ENCODE measurements around the gene ZFPL1. TPM values are rescaled to one million over a fixed set of nuclear protein-coding genes. Genes with fewer than 3 reads are reported as not detected.

Gene ZFPL1
- 28.9 and 46.7 TPM in 2 replicates for total RNA-seq

GRCh38 chr11:65083834-65084597 lies at the start of gene ZFPL1, which contains the start of gene CDCA5:
ZFPL1 (plus strand) TSS chr11:65084222; CDS start chr11:65084699, 477 bp downstream.
CDCA5 (minus strand) TSS chr11:65084040; CDS start chr11:65083978, 62 bp downstream.
- H3K4me3 ChIP-seq (ENCODE audit: low read depth, low read length), result peak within 1 kb of the TSS; percentile 83
- TF ChIP-seq CTCF (IDR thresholded peaks at IDR 0.05; ENCODE audit: insufficient read depth, low read depth, low read length), result no peak
- peak; percentile 96 for DNase-seq (ENCODE audit: low read depth)

GRCh38 chr11:65034423-65034822 lies 49.6 kb upstream of the ZFPL1 start:
- no peak overlapping the region for H3K4me3 ChIP-seq (ENCODE audit: low read depth, low read length)

DNA sequence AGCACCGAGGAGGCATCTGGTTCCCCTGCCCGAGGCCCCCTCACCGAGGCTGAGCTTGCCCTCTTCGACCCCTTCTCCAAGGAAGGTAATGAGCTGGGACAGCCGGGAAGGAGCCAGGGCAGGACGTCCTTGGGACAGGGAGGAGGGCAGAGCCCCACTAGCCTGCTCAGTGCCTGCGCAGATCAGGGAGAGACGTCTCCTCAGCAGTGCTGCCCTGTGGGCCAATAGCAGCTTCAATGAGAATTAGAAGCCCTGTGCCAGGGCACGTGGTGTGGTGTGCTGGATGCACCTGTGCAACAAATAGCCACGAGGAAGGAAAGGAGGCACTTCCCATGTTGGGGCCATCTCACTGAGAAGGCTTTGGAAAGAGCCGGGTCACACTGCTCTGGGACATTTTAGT lies 48.4 kb upstream of the ZFPL1 start:
- H3K4me3 ChIP-seq (ENCODE audit: low read depth, low read length), result no peak overlapping the region
- no peak for DNase-seq (ENCODE audit: low read depth)
- TF ChIP-seq CTCF (IDR thresholded peaks at IDR 0.05; ENCODE audit: insufficient read depth, low read depth, low read length), result no peak

More at GRCh38 chr11:65034423-65034822, 49.6 kb upstream of the ZFPL1 start:
- no peak for DNase-seq (ENCODE audit: low read depth)
- no peak for TF ChIP-seq CTCF (IDR thresholded peaks at IDR 0.05; ENCODE audit: insufficient read depth, low read depth, low read length)

DNA sequence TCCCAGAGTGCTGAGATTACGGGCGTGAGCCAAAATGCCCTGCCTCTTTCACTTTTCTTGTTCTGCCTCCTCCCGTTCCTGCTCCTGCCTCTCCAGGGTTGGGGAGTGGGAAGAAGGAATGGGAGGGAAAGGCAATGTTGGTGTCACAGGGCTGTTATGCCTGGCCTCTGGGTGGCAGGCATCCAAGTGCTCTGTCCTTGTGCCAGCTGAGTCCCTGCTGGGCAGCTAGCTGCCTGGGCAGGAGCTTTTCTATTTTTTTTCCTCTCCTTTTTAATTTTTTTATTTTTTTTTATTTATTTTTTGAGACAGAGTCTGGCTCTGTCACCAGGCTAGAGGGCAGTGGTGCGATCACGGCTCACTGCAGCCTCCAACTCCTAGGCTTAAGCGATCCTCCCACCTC lies 47.1 kb upstream of the ZFPL1 start:
- no peak for TF ChIP-seq CTCF (IDR thresholded peaks at IDR 0.05; ENCODE audit: insufficient read depth, low read depth, low read length)
- H3K4me3 ChIP-seq (ENCODE audit: low read depth, low read length), result no peak overlapping the region
- DNase-seq (ENCODE audit: low read depth), result no peak

DNA sequence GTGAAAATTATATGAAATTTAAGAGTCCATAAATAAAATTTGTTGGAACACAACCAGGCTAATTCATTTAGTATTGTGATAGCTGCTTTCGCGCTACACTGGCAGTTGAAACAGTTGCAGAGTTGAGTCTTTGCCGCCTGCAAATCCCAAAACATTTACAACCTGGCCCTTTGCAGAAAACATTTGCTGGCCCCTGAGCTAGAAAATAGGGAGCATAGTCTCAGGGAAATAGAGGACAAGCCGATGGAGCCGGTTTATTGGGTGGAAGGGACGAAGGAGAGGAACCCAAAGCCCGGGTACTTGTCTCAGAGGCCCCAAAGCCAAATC lies 43.5 kb upstream of the ZFPL1 start:
- DNase-seq (ENCODE audit: low read depth), result no peak
- H3K4me3 ChIP-seq (ENCODE audit: low read depth, low read length), result peak overlapping the region; percentile 75
- no peak for TF ChIP-seq CTCF (IDR thresholded peaks at IDR 0.05; ENCODE audit: insufficient read depth, low read depth, low read length)

DNA sequence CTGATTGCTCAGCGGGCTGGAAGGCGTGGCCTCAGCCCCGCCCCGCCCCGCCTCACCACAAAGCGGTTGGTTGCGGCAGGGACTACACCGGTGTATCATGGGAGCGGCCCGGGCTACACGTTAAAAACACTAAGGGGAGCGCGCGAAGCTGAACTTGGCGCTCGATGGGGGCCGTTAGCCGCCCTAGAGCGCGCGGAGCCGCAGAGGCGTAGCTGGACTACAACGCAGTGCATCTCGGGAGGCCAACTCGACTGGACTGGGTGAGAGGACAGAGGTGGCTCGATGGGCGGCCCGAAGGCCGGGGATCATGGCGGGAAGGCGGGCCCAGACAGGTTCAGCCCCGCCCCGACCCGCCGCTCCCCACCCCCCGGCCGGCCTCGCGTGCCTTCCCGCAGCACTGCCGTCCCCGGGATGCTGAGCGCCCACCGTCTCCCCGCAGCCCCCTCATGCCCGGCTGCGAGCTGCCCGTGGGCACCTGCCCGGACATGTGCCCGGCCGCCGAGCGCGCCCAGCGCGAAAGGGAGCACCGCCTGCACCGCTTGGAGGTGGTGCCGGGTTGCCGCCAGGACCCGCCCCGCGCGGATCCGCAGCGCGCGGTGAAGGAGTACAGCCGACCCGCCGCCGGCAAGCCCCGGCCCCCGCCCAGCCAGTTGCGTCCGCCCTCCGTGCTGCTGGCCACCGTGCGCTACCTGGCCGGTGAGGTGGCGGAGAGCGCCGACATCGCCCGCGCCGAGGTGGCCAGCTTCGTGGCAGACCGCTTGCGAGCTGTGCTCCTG lies 43.0 kb upstream of the ZFPL1 start, which contains the start of gene SAC3D1:
Gene SAC3D1, plus strand, starts transcription at position 364 of the 776 bp plus-strand sequence. Its CDS starts 83 bp downstream, at position 447.
- TF ChIP-seq CTCF (IDR thresholded peaks at IDR 0.05; ENCODE audit: insufficient read depth, low read depth, low read length), result no peak
- peak within 1 kb of the TSS; percentile 75 for H3K4me3 ChIP-seq (ENCODE audit: low read depth, low read length)
- peak; percentile 92 for DNase-seq (ENCODE audit: low read depth)
